H1 (cell line): ENCODE measurements around the gene EFHB.

ENCODE experiments used
- CREB1 ChIP-seq: IDR thresholded peaks from 2 replicates; pipeline ENCODE4 v1.6.1; 2012; ENCODE audit warnings: inconsistent platforms
- EZH2 ChIP-seq: fragments of 200-600 bp; sonication (generic); IDR thresholded peaks from 2 replicates; pipeline ENCODE4 v1.7.1; 2012; ENCODE audit warnings: low read depth, mild to moderate bottlenecking, moderate library complexity, low read length, inconsistent platforms; ENCODE audit not compliant: severe bottlenecking
- RFX5 ChIP-seq: IDR thresholded peaks from 2 replicates; pipeline ENCODE4 v1.6.1; 2011; ENCODE audit warnings: low read depth, low read length, improper control_type of control experiment, borderline replicate concordance
- SP1 ChIP-seq: IDR thresholded peaks from 2 replicates; pipeline ENCODE4 v1.6.1; 2011; ENCODE audit warnings: low read depth, low read length
- SUZ12 ChIP-seq: fragments of 200-600 bp; sonication (generic); IDR thresholded peaks from 2 replicates; pipeline ENCODE4 v1.6.1; 2012; ENCODE audit warnings: mild to moderate bottlenecking, inconsistent platforms, low read length, moderate library complexity, mixed read lengths
- TAF1 ChIP-seq: IDR thresholded peaks from 2 replicates; pipeline ENCODE4 v1.6.1; 2011; ENCODE audit warnings: mild to moderate bottlenecking, low read depth, low read length
- YY1 ChIP-seq: IDR thresholded peaks from 2 replicates; pipeline ENCODE4 v1.6.1; 2011; ENCODE audit warnings: low read depth, mild to moderate bottlenecking, low read length
- TF ChIP-seq, protein P1 (sequence below), 3 experiments: IDR thresholded peaks; 1 replicate in 2 of 3; 2 replicates in 1 of 3; pipeline versions ENCODE4 v1.5.1 to v1.6.1; 2011; ENCODE audit warnings: low read length in 3 of 3, mild to moderate bottlenecking in 3 of 3, inconsistent platforms in 2 of 3, low read depth in 1 of 3, moderate library complexity in 1 of 3; ENCODE audit not compliant: insufficient read depth in 1 of 3; ENCODE audit errors: control extremely low read depth in 1 of 3

DNA sequence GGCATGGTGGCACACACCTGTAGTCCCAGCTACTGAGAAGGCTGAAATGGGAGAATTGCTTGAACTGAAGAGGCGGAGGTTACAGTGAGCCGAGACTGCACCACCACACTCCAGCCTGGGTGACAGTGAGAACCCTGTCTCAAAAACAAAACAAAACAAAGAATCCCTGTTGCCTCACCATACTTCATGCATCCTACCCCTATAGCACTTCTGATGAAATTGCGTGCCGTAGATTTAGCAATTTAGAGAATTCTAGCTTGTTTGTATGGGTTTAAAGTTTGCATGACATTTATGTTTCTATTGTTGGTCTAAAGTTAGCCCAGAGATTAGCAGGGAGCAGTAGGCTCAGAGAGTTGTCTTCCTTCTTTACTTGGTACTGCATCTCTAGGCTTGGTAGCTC, 20.7 kb upstream of the EFHB start:
- TF ChIP-seq YY1 (no peak), EZH2 (no peak), RFX5 (no peak), CREB1 (no peak), TAF1 (no peak), SUZ12 (no peak), SP1 (no peak)
- TF ChIP-seq, protein P1, sequence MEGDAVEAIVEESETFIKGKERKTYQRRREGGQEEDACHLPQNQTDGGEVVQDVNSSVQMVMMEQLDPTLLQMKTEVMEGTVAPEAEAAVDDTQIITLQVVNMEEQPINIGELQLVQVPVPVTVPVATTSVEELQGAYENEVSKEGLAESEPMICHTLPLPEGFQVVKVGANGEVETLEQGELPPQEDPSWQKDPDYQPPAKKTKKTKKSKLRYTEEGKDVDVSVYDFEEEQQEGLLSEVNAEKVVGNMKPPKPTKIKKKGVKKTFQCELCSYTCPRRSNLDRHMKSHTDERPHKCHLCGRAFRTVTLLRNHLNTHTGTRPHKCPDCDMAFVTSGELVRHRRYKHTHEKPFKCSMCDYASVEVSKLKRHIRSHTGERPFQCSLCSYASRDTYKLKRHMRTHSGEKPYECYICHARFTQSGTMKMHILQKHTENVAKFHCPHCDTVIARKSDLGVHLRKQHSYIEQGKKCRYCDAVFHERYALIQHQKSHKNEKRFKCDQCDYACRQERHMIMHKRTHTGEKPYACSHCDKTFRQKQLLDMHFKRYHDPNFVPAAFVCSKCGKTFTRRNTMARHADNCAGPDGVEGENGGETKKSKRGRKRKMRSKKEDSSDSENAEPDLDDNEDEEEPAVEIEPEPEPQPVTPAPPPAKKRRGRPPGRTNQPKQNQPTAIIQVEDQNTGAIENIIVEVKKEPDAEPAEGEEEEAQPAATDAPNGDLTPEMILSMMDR (IDR thresholded peaks at IDR 0.05; ENCODE audit: control extremely low read depth in 1 of 3, insufficient read depth in 1 of 3, low read depth in 1 of 3, low read length in 3 of 3), result no peak
